Measurements from ENCODE around the gene PLOD1. TPM values are rescaled to one million over a fixed set of nuclear protein-coding genes. Genes with fewer than 3 reads are reported as not detected.

Gene PLOD1
- total and polyA plus RNA-seq, 2 of the 13 experiments (the other 11 are each of a cell fraction or from before 2014, with no cell fraction given) = 70.1 to 318 TPM

DNA sequence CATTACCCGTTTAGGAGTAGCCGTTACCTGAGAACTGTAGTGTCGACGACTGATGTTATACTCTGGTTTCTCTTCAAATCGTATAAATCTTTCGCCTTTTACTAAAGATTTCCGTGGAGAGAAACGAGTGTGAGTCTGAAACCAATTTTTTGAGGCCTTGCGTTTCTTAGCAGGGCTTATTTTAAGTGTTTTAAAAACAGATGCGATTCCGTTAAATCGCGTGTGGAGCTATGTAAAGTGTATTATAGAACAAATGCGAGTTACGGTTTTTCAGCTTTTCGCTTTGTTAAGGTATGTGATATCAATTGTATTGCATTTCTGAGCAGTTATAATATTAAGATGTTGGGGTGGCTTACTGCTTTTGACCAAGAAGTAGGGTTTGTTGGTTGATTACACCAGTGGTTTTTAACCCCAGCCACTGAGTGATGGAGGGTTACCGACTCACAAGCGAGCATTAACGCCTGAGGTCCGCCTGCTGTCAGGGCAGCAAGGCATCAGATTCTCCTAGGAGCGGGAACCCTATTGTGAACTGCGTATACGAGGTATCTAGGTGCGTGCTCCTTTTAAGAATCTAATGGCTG, 26.3 kb upstream of the PLOD1 start (continued):
- TF ChIP-seq, protein P1, sequence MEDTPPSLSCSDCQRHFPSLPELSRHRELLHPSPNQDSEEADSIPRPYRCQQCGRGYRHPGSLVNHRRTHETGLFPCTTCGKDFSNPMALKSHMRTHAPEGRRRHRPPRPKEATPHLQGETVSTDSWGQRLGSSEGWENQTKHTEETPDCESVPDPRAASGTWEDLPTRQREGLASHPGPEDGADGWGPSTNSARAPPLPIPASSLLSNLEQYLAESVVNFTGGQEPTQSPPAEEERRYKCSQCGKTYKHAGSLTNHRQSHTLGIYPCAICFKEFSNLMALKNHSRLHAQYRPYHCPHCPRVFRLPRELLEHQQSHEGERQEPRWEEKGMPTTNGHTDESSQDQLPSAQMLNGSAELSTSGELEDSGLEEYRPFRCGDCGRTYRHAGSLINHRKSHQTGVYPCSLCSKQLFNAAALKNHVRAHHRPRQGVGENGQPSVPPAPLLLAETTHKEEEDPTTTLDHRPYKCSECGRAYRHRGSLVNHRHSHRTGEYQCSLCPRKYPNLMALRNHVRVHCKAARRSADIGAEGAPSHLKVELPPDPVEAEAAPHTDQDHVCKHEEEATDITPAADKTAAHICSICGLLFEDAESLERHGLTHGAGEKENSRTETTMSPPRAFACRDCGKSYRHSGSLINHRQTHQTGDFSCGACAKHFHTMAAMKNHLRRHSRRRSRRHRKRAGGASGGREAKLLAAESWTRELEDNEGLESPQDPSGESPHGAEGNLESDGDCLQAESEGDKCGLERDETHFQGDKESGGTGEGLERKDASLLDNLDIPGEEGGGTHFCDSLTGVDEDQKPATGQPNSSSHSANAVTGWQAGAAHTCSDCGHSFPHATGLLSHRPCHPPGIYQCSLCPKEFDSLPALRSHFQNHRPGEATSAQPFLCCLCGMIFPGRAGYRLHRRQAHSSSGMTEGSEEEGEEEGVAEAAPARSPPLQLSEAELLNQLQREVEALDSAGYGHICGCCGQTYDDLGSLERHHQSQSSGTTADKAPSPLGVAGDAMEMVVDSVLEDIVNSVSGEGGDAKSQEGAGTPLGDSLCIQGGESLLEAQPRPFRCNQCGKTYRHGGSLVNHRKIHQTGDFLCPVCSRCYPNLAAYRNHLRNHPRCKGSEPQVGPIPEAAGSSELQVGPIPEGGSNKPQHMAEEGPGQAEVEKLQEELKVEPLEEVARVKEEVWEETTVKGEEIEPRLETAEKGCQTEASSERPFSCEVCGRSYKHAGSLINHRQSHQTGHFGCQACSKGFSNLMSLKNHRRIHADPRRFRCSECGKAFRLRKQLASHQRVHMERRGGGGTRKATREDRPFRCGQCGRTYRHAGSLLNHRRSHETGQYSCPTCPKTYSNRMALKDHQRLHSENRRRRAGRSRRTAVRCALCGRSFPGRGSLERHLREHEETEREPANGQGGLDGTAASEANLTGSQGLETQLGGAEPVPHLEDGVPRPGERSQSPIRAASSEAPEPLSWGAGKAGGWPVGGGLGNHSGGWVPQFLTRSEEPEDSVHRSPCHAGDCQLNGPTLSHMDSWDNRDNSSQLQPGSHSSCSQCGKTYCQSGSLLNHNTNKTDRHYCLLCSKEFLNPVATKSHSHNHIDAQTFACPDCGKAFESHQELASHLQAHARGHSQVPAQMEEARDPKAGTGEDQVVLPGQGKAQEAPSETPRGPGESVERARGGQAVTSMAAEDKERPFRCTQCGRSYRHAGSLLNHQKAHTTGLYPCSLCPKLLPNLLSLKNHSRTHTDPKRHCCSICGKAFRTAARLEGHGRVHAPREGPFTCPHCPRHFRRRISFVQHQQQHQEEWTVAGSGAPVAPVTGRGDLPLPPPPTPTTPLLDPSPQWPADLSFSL (CRISPR knock-in tag; IDR thresholded peaks at IDR 0.05) = no peak
- TF ChIP-seq ZSCAN22 (CRISPR knock-in tag; IDR thresholded peaks at IDR 0.05) (no peak; the same call in 1 of the 2 replicates), ZNF468 (CRISPR knock-in tag; IDR thresholded peaks at IDR 0.05) (no peak), MNT (IDR thresholded peaks at IDR 0.05) (no peak), NRL (CRISPR knock-in tag; IDR thresholded peaks at IDR 0.05; ENCODE audit: borderline replicate concordance) (no peak), FOXM1 (CRISPR knock-in tag; IDR thresholded peaks at IDR 0.05) (peak; percentile 73; the same call in 1 of the 2 replicates), TGIF2 (CRISPR knock-in tag; IDR thresholded peaks at IDR 0.05) (peak; percentile 64), ZBTB42 (CRISPR knock-in tag; IDR thresholded peaks at IDR 0.05) (peak; percentile 53; the same call in 1 of the 2 replicates), KDM2A (CRISPR knock-in tag; IDR thresholded peaks at IDR 0.05; ENCODE audit: borderline replicate concordance, low read depth) (no peak; the same call in 1 of the 2 replicates), ZNF30 (CRISPR knock-in tag; IDR thresholded peaks at IDR 0.05) (0 out of 2 replicates have a peak, but pooled peaks have one; percentile 21), ZNF83 (CRISPR knock-in tag; IDR thresholded peaks at IDR 0.05; ENCODE audit: borderline replicate concordance) (no peak), ZNF180 (CRISPR knock-in tag; IDR thresholded peaks at IDR 0.05; ENCODE audit: borderline replicate concordance, low read depth) (no peak; the same call in 1 of the 2 replicates), LCORL (IDR thresholded peaks at IDR 0.05) (no peak), LCORL (CRISPR knock-in tag; IDR thresholded peaks at IDR 0.05) (peak; percentile 50; the same call in 1 of the 2 replicates), GFI1 (CRISPR knock-in tag; IDR thresholded peaks at IDR 0.05; ENCODE audit: borderline replicate concordance) (peak; percentile 35; the same call in 1 of the 2 replicates)
- TF ChIP-seq, protein P2, sequence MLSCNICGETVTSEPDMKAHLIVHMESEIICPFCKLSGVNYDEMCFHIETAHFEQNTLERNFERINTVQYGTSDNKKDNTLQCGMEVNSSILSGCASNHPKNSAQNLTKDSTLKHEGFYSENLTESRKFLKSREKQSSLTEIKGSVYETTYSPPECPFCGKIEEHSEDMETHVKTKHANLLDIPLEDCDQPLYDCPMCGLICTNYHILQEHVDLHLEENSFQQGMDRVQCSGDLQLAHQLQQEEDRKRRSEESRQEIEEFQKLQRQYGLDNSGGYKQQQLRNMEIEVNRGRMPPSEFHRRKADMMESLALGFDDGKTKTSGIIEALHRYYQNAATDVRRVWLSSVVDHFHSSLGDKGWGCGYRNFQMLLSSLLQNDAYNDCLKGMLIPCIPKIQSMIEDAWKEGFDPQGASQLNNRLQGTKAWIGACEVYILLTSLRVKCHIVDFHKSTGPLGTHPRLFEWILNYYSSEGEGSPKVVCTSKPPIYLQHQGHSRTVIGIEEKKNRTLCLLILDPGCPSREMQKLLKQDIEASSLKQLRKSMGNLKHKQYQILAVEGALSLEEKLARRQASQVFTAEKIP (CRISPR knock-in tag; IDR thresholded peaks at IDR 0.05; ENCODE audit: borderline replicate concordance) = no peak
- TF ChIP-seq, protein P3, sequence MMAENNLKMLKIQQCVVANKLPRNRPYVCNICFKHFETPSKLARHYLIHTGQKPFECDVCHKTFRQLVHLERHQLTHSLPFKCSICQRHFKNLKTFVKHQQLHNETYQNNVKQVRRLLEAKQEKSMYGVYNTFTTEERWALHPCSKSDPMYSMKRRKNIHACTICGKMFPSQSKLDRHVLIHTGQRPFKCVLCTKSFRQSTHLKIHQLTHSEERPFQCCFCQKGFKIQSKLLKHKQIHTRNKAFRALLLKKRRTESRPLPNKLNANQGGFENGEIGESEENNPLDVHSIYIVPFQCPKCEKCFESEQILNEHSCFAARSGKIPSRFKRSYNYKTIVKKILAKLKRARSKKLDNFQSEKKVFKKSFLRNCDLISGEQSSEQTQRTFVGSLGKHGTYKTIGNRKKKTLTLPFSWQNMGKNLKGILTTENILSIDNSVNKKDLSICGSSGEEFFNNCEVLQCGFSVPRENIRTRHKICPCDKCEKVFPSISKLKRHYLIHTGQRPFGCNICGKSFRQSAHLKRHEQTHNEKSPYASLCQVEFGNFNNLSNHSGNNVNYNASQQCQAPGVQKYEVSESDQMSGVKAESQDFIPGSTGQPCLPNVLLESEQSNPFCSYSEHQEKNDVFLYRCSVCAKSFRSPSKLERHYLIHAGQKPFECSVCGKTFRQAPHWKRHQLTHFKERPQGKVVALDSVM (CRISPR knock-in tag; IDR thresholded peaks at IDR 0.05) = peak; percentile 26
